HUES48 (cell line): ENCODE measurements around the gene LILRA6.
"Not testable (repeated sequence)": the region's sequence is repeated elsewhere in the genome, so short reads cannot be mapped to it uniquely, and the experiment has no call there.

ENCODE experiments used
- H3K27ac ChIP-seq: one replicate; pipeline ENCODE4 v1.7.0; 2013; ENCODE audit warnings: low read depth, low read length, inconsistent platforms
- H3K27me3 ChIP-seq: 2 replicates; pipeline ENCODE4 v1.6.1; 2013; ENCODE audit warnings: mild to moderate bottlenecking, low read length; ENCODE audit not compliant: control insufficient read depth, insufficient read depth
- H3K36me3 ChIP-seq: 2 replicates; pipeline ENCODE4 v1.6.1; 2013; ENCODE audit warnings: low read length; ENCODE audit not compliant: control insufficient read depth, insufficient read depth
- H3K4me1 ChIP-seq: 2 replicates; pipeline ENCODE4 v1.6.1; 2013; ENCODE audit warnings: mild to moderate bottlenecking, low read length; ENCODE audit not compliant: control insufficient read depth, insufficient read depth
- H3K4me3 ChIP-seq: 2 replicates; pipeline ENCODE4 v1.5.1; 2013; ENCODE audit warnings: mild to moderate bottlenecking, low read depth, low read length
- H3K9ac ChIP-seq: 2 replicates; pipeline ENCODE4 v1.6.1; 2013; ENCODE audit warnings: mild to moderate bottlenecking, low read depth, low read length, moderate library complexity
- H3K9me3 ChIP-seq: 2 replicates; pipeline ENCODE4 v1.6.1; 2013; ENCODE audit warnings: low read length; ENCODE audit not compliant: control insufficient read depth, insufficient read depth

Gene LILRA6

GRCh38 chr19:54214734-54215133 lies 27.9 kb downstream of the LILRA6 start:
- not testable (repeated sequence) for H3K36me3 ChIP-seq, H3K27me3 ChIP-seq, H3K27ac ChIP-seq, H3K9me3 ChIP-seq, H3K4me3 ChIP-seq, H3K9ac ChIP-seq, H3K4me1 ChIP-seq

DNA sequence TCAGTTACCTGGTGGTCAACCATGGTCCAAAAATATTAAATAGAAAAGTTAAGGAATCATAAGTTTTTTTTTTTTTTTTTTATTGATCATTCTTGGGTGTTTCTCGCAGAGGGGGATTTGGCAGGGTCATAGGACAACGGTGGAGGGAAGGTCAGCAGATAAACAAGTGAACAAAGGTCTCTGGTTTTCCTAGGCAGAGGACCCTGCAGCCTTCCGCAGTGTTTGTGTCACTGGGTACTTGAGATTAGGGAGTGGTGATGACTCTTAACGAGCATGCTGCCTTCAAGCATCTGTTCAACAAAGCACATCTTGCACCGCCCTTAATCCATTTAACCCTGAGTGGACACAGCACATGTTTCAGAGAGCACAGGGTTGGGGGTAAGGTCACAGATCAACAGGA lies 28.4 kb downstream of the LILRA6 start:
- not testable (repeated sequence) for H3K27me3 ChIP-seq, H3K36me3 ChIP-seq, H3K9ac ChIP-seq, H3K27ac ChIP-seq, H3K4me3 ChIP-seq, H3K9me3 ChIP-seq, H3K4me1 ChIP-seq

GRCh38 chr19:54211235-54211634 lies 31.4 kb downstream of the LILRA6 start:
- H3K4me1 ChIP-seq, result no peaks in the 10 kb centered on the region
- H3K9ac ChIP-seq, result no peak overlapping the region
- peaks cover 24% of the 10 kb centered on the region for H3K36me3 ChIP-seq
- no peak overlapping the region for H3K4me3 ChIP-seq
- no peaks in the 10 kb centered on the region for H3K27me3 ChIP-seq
- no peak overlapping the region for H3K27ac ChIP-seq
- H3K9me3 ChIP-seq, result peaks cover 2% of the 10 kb centered on the region; the same call in 1 of the 2 replicates

DNA sequence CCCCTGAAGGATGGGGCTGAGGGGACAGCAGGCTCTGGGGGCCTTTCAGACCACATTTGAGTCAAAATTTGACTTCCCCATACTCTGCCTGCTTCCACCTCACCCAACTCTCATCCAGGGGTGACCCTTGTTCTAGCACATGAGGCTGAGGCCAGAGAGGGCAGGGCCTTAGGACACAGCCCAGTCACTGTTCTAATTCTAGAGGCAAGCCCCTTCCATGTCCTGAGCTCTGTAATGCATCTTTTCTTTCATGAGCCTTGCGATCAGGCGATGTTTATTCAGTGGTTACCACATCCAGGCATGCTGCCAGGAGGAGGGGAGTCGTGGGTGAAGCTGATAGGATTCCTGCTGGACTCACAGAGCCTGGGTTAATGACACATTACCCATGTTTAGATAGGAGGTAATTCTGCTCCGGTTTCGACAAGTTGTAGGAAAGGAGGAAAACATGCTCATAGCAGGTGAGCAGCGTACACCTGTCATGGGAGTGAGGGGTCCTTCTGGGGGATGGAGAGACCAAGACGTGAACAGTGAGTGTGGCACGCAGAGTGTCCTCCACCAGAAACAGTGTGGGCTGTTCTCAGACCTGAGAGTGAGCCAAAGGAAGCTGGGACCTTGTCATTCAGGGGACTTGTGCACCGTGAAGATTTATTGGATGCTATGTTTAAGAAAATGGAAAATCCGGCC lies 32.6 kb downstream of the LILRA6 start:
- no peak overlapping the region for H3K9ac ChIP-seq
- H3K4me3 ChIP-seq, result no peak overlapping the region
- no peaks in the 10 kb centered on the region for H3K27me3 ChIP-seq
- H3K36me3 ChIP-seq, result peaks cover 37% of the 10 kb centered on the region
- peak overlapping the region; percentile 72 for H3K27ac ChIP-seq
- peaks cover 6% of the 10 kb centered on the region; the same call in 1 of the 2 replicates for H3K4me1 ChIP-seq
- H3K9me3 ChIP-seq, result peaks cover 1% of the 10 kb centered on the region; the same call in 1 of the 2 replicates

- Histone ChIP-seq H3K4me3 (no peak overlapping the region), H3K27ac (peak overlapping the region; percentile 72), H3K9me3 (no peaks in the 10 kb centered on the region), H3K27me3 (no peaks in the 10 kb centered on the region), H3K36me3 (peaks cover 44% of the 10 kb centered on the region), H3K4me1 (peaks cover 12% of the 10 kb centered on the region; the same call in 1 of the 2 replicates), H3K9ac (no peak overlapping the region)
Measured at GRCh38 chr19:54209058-54209810, 33.4 kb downstream of the LILRA6 start.

- no peaks in the 10 kb centered on the region for H3K27me3 ChIP-seq
- H3K36me3 ChIP-seq, result peaks cover 49% of the 10 kb centered on the region
- H3K9ac ChIP-seq, result no peak overlapping the region
- H3K4me3 ChIP-seq, result no peak overlapping the region
- no peaks in the 10 kb centered on the region for H3K9me3 ChIP-seq
- H3K4me1 ChIP-seq, result peaks cover 13% of the 10 kb centered on the region; the same call in 1 of the 2 replicates
- peak overlapping the region; percentile 72 for H3K27ac ChIP-seq
Measured at GRCh38 chr19:54208784-54209057, 33.9 kb downstream of the LILRA6 start.

DNA sequence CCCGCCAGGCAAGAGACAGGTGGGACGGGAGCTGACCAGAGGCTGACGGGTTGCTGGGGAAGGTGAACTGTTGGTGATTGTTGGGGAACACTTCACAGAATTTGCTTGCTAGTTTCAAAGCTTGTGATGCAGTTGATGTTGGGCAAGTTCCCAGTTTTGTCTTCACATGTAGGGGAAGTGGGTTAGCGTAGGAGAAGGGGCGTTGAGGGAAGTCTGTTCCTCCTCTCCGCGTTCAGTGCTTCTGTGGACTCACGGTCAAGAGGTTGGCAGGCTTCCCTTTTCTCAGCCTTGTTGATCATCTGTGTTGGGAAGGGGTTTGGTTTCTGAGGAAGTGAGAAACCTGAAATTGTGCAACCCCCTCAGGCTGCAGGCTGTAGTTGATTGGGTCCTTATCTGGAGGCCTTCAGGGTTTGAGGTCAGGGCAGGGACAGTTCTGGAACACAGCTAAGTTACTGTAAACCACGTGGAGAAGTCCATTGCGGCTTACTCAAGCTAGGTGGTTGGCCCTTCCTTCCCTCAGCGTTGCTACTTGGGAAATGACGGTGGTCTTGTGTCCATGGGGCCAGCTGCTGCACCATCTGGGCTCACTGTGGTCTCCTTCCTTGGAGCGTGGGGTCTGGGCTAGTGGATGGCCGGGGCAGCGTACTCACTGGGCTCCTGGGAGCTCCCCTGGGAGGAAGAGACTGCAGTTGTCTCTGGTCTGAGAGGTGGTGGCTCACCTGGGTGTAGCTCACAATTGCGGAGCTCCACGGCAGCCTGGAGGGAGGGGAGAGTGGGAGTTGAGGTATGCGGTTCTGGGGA lies 34.4 kb downstream of the LILRA6 start:
- H3K9ac ChIP-seq, result peak overlapping the region; percentile 0; the same call in 1 of the 2 replicates
- H3K4me1 ChIP-seq, result peaks cover 16% of the 10 kb centered on the region
- no peaks in the 10 kb centered on the region for H3K27me3 ChIP-seq
- no peak overlapping the region for H3K4me3 ChIP-seq
- H3K27ac ChIP-seq, result peak overlapping the region; percentile 72
- peaks cover 55% of the 10 kb centered on the region for H3K36me3 ChIP-seq
- H3K9me3 ChIP-seq, result no peaks in the 10 kb centered on the region

GRCh38 chr19:54207676-54207982 lies 35.0 kb downstream of the LILRA6 start:
- H3K27ac ChIP-seq, result peak overlapping the region; percentile 72
- H3K9ac ChIP-seq, result peak overlapping the region; percentile 0; the same call in 1 of the 2 replicates
- no peaks in the 10 kb centered on the region for H3K27me3 ChIP-seq
- H3K9me3 ChIP-seq, result no peaks in the 10 kb centered on the region
- H3K4me1 ChIP-seq, result peaks cover 22% of the 10 kb centered on the region
- H3K36me3 ChIP-seq, result peaks cover 60% of the 10 kb centered on the region
- no peak overlapping the region for H3K4me3 ChIP-seq

GRCh38 chr19:54207193-54207592 lies 35.4 kb downstream of the LILRA6 start:
- not testable (repeated sequence) for H3K27me3 ChIP-seq, H3K27ac ChIP-seq, H3K9ac ChIP-seq, H3K9me3 ChIP-seq, H3K4me3 ChIP-seq
- Histone ChIP-seq H3K4me1 (peaks cover 26% of the 10 kb centered on the region), H3K36me3 (peaks cover 65% of the 10 kb centered on the region)

DNA sequence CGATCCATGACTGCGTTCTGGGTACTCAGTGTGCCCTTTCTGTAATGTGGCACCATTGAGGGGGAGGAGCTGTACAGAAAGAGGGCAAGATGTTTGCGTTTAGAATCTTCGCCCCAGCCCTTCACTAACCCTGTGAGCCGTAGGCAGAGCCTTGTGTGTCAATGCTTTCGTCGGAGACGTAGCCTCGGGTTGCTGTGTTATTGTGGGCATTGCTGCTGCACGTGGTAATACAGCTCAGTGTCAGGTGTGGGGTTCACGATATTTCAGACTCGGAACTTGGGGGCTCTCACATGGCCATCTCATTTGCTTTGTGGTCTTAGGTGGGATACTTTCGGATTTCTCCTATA lies 35.8 kb downstream of the LILRA6 start:
- Histone ChIP-seq H3K4me1 (peaks cover 28% of the 10 kb centered on the region), H3K27me3 (no peaks in the 10 kb centered on the region), H3K4me3 (no peak overlapping the region), H3K36me3 (peaks cover 69% of the 10 kb centered on the region), H3K9me3 (no peaks in the 10 kb centered on the region), H3K27ac (peak overlapping the region; percentile 16), H3K9ac (no peak overlapping the region)
